Skeletal muscle cell (primary cell): Measurements from ENCODE around the gene GCC2.
"Not testable (repeated sequence)": the region's sequence is repeated elsewhere in the genome, so short reads cannot be mapped to it uniquely, and the experiment has no call there.

Source experiments
- DNase-seq: peaks from one replicate; pipeline ENCODE4 v3.0.0-alpha.2; 2010; ENCODE audit warnings: low read depth
- H3K4me3 ChIP-seq: 2 replicates; pipeline ENCODE4 v1.5.1; 2011; ENCODE audit warnings: low read depth, mild to moderate bottlenecking, control low read depth, low read length, moderate library complexity

The GCC2 gene

GRCh38 chr2:108507620-108508019 lies 58.6 kb downstream of the GCC2 start:
- H3K4me3 ChIP-seq, DNase-seq: not testable (repeated sequence)

- peak; percentile 7 for DNase-seq
- not testable (repeated sequence) for H3K4me3 ChIP-seq
These were observed 63.4 kb downstream of the GCC2 start for GRCh38 chr2:108512431-108512830.

- DNase-seq, H3K4me3 ChIP-seq: not testable (repeated sequence)
These were observed 65.5 kb downstream of the GCC2 start for GRCh38 chr2:108514478-108514877.

DNA sequence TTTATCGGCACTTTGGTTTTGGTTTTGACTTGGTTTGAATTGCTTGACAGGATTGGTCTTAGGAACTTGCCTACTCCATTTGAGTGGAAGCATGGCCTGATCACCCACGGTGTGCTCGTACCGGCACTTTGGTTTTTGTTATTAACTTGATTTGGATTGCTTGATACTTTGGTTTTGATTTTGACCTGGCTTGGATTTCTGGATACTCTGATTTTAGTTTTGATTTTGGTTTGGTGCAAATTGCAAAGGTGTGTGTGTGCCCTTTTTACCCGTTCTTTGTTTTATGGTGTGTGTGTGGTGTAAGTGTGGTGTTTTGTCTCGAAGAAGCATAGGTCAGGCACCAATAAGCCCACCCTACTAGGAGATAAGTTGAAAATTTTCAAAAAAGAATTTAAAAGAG lies 75.7 kb downstream of the GCC2 start:
- not testable (repeated sequence) for H3K4me3 ChIP-seq, DNase-seq

DNA sequence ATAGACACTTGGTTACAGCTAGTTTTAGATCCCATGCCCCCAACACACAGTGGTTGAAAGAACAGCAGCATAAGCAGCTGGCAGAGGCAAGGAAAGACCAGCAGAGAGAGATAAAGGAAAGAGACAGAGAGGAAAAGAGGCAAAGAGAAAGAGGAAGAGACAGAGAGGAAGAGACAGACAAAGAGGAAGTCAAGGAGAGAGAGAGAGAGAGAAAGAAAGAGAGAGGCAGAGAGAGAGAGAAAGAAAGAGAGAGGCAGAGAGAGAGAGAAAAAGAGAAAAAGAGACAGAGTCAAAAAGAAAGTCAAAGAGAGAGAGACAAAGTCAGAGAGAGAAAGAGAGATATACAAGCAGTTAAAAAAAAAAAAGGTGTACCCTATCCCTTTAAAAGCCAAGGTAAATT lies 76.3 kb downstream of the GCC2 start:
- DNase-seq, H3K4me3 ChIP-seq: not testable (repeated sequence)

- no peak overlapping the region for H3K4me3 ChIP-seq
- no peak for DNase-seq
These were observed 82.7 kb downstream of the GCC2 start for GRCh38 chr2:108531674-108532055.

- peak; percentile 60 for DNase-seq
- H3K4me3 ChIP-seq, result peak within 1 kb of the TSS; percentile 76
These were observed 85.0 kb downstream of the GCC2 start, which contains the start of gene LIMS1 for GRCh38 chr2:108533832-108534583. Gene LIMS1, plus strand, starts transcription at chr2:108534470. Its CDS starts 93 bp downstream, at chr2:108534563.

DNA sequence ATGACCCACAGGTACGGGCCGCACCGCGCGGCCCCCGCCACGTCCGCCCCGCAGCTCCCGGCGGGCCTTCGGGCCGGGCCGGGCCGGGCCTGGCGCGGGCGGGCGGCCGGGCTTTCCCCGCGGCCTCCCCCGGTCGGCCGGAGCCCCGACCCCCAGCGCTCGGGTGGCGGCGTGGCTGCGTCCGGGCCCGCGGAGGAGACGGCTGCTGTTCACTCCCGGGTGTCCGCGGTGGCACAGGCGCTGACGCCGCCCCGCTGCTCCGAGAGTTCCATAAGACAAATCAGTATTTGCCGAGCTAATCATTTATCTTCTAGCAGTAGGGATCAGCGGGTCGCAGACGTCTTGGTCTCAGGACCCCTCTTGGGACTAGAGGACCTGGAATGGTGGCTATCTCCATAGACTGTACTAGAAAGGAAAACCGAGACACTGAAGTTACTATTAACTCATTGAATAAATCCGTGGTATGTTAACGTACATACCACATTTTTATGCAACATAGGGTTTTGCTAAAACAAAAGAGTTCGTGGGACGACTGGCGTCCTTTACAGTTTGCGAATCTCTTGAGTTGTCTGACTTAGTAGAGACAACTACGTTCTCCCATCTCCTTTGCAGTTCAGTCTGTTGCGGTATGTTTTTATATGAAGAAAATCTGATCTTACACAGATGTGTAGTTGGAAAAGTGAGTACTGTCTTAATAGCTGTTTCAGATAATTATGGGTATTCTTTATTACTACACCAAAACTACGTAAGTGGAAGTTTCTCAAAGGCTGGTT lies 85.8 kb downstream of the GCC2 start:
- H3K4me3 ChIP-seq, result peak overlapping the region; percentile 76
- no peak for DNase-seq

- DNase-seq, result no peak
- peak overlapping the region; percentile 76 for H3K4me3 ChIP-seq
These were observed 86.3 kb downstream of the GCC2 start for GRCh38 chr2:108535357-108535631.

DNA sequence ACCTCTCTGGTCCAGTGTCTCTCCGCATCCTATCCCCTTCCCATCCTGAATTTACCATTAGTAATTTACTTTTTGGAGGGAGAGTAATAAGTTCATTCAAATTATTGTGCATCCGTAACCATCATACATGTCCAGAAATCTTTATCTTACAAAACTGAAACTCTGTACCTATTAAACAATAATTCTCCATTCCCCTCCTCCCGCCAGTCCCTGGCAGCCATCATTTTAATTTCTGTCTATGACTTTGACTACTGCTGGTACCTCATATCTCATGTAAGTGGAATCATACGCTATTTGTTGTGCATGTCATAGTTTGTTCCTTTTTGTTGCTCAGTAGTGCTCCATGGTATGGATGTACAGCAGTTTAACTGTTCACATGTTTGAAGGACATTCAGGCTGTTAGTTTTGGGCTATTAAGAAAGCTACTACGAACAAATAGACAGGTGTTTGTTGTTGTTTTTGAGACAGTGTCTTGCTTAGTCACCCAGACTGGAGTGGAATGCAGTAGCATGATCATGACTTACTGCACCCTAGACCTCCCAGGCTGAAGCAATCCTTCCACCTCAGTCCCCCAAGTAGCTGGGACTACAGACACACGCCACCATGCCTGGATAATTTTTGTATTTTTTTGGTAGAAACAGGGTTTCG lies 87.3 kb downstream of the GCC2 start:
- no peak for DNase-seq
- H3K4me3 ChIP-seq, result peak overlapping the region; percentile 76

DNA sequence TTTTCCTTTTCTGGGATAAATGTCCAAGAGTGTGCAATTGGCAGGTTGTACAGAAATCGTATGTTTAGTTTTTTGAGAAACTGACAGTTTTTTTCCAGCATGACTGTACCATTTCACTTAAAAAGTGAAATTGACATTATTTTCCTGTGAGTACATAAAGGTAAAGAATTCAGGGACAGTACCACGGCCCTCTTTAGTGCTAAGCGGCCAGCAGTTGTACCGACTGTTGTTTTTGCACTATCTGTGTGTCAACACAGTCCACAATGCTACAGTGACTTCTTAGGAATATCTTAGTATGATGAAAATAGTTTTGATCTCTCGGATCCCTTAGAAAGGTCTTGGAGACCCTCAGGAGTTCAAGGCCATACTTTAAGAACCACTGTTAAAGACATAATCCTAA lies 87.9 kb downstream of the GCC2 start:
- no peak overlapping the region for H3K4me3 ChIP-seq
- DNase-seq, result no peak

DNA sequence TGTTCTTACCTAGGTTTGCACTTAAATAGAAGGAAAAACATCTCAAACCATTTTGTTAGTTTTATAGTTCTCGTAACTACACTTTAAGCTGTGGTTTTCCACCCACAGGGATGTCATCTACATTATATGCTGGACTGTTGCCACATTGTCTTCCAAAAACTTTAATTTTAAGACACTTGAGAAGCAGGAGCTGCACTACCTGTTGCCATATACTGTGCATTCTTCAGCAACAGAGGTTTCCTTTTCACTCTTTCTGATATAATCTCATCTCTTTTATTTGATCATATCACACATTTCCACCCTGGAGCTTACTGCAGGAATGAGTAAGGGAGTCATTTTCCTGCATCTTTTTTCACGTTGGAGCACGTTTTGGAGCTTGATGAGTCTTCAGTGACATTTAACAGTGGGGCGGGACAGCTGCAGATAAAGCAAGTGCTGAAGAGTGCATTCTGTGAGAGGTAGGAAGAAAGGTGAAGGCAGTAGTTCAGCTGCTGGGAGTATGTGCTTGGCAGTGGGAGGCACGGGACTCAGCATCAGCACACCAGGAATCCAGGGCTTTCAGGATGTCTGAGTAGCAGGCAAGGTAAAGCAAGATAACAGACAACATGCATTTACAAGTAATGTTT lies 89.1 kb downstream of the GCC2 start:
- no peak for DNase-seq
- no peak overlapping the region for H3K4me3 ChIP-seq

GRCh38 chr2:108541451-108541850 lies 92.4 kb downstream of the GCC2 start:
- no peak for DNase-seq
- no peak overlapping the region for H3K4me3 ChIP-seq

DNA sequence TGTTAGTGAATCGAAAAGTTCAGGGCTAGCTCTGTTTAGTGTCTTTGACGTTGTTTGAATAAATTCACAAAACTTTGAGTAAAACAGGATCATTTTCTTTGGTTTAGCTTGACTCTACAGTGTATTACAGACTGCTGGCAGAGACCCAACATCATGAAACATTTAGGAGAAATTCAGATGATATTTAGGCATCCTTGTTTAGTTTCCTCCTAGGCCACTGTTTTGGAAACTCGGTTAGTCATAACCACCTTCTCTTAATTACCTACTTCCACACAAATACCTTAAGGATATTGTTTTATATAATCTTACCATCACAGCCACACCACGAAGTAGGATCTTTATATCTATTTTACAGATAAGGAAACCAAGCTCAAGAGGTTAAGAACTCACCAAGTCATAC lies 93.1 kb downstream of the GCC2 start:
- no peak for DNase-seq
- no peak overlapping the region for H3K4me3 ChIP-seq

- DNase-seq, result no peak
- no peak overlapping the region for H3K4me3 ChIP-seq
These were observed 98.6 kb downstream of the GCC2 start for GRCh38 chr2:108547606-108548005.

- no peak overlapping the region for H3K4me3 ChIP-seq
- DNase-seq, result no peak
These were observed 99.4 kb downstream of the GCC2 start for GRCh38 chr2:108548208-108549003.

- no peak overlapping the region for H3K4me3 ChIP-seq
- no peak for DNase-seq
These were observed 103.6 kb downstream of the GCC2 start for GRCh38 chr2:108552566-108552965.

DNA sequence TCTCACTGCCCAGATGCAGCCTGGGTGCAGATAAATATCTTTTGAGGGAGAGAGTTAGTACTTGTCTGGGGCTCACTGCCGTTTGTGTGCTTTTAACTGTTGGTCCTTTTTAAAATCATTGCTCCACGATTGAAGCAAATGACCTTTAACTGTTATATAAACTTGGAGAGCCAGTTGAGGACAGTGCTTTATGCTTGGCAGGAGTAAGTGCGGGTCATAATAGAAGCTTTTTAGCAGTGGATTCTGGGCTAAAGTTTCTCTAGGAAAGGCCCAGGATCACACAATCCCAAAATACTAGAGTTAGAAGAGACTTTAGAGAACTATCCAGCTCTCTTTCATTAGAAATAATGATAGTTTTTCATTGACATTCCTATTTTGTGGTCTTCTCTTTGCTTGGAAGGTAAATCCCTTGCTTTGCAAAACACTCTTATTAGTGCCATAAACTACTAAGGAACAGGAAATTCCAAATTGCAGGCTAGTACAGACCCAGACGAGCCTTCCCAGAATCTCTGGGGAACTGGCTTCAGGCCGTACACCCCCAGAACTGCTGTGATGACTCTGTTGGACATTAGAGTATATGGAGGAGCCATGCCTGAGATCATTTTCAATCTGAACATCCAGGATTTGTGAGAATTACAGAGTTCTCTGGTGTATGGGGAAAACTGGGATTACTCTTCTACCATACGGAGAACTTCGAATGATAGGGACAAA lies 104.4 kb downstream of the GCC2 start:
- no peak for DNase-seq
- H3K4me3 ChIP-seq, result no peak overlapping the region

DNA sequence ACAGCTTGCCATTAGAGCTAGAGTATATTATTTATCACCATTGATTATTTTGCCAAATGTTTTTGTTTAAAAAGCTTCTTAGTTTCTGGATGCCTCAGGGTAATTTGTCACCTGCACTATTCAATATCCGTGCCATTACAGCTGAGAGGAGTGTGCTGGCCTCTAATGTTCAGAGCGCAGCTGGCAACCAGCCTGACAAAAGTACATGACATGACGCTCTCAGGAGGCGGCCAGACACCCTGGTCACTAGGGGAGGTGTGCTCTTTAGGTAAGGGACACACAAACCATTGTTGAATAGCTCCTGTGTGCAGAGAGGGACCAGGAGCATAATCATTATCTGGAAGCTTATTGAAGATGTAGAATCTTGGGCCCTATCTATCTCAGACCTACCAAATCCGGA lies 105.5 kb downstream of the GCC2 start:
- no peak for DNase-seq
- no peak overlapping the region for H3K4me3 ChIP-seq
